ENCODE measurements around the gene POLG.

The POLG gene

DNA sequence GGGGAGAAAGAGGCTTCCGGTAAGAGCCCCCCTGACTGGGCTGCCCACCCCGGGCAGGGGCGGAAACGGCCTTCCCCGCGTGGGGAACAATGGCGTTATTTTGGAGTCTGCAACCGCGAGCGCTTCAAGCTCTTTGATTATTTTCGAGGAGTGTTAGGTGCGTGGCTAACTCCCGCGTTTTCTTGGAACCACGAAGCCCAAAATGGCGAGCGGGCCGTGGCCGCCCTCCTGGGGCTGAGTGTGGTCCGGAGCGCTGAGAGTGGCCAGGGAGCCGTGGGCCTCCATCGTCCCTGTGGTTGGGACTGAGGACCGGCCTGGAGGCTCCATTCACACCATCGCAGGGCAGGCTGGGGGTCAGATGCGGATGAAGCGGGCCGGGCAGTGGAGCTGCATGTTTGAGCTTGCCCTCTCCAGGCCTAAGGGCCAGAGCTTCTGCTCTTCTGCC, 44.6 kb upstream of the POLG start:
- Histone ChIP-seq H3K4me1 (ENCODE audit: insufficient read depth, low read length) (no peaks in the 10 kb centered on the region), H3K27me3 (ENCODE audit: insufficient read depth, low read length, poor library complexity) (peaks cover 9% of the 10 kb centered on the region), H3K4me3 (ENCODE audit: low read depth in 1 of 2, low read length in 2 of 2) (no peak overlapping the region)

DNA sequence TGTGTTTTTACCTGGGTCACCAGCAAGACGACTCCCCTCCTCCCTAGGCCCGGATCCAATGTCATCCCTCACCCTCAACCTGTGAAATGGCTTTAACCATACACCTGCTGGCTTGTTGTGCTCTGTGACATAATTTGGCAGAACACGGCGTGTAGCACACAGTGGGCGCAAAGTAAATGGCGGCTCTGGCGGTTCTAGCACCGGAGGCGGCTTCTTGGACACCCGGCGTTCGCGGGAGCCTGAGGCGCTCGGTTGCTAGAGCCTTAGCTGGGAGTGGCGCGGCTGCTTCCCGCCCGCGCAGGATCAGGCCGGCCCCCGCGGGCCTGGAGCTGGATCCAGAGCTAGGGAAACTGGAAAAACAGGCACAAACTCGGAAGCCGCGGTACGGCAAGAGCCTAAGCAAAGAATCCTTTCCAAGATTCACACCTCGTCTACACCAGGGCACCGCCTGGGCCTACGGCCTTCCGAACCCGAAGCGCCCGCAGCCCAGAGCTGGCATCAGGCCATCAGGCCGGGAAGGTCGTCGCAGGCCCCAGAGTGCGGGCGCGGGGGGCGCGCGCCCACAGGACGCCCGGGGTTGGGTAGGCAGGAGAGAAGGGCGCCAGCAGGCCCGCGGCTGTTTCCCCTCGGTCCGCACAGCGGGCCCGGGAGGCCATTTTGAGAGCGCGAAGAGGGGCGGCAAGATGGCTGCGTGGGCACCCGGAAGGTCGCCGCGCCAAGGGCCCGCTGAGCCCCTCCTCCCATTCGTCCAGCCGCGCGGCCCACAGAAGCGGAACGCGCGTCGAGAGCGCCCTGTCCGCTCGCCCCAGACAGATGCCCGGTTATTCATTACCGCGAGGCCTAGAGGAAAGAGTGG, 43.9 kb upstream of the POLG start:
- no peak overlapping the region for H3K27ac ChIP-seq (ENCODE audit: low read length)

More for the DNA sequence above, 44.6 kb upstream of the POLG start:
- TF ChIP-seq EZH2 (IDR thresholded peaks at IDR 0.05; ENCODE audit: borderline replicate concordance, low read depth, low read length, severe bottlenecking), result no peak
- TF ChIP-seq, protein P1, sequence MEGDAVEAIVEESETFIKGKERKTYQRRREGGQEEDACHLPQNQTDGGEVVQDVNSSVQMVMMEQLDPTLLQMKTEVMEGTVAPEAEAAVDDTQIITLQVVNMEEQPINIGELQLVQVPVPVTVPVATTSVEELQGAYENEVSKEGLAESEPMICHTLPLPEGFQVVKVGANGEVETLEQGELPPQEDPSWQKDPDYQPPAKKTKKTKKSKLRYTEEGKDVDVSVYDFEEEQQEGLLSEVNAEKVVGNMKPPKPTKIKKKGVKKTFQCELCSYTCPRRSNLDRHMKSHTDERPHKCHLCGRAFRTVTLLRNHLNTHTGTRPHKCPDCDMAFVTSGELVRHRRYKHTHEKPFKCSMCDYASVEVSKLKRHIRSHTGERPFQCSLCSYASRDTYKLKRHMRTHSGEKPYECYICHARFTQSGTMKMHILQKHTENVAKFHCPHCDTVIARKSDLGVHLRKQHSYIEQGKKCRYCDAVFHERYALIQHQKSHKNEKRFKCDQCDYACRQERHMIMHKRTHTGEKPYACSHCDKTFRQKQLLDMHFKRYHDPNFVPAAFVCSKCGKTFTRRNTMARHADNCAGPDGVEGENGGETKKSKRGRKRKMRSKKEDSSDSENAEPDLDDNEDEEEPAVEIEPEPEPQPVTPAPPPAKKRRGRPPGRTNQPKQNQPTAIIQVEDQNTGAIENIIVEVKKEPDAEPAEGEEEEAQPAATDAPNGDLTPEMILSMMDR (IDR thresholded peaks at IDR 0.05; ENCODE audit: borderline replicate concordance, extremely low read depth, low read length, poor library complexity, severe bottlenecking), result no peak
- Histone ChIP-seq H3K9ac (ENCODE audit: low read depth, low read length) (no peak overlapping the region), H3K27ac (ENCODE audit: low read length) (no peak overlapping the region), H2AFZ (ENCODE audit: low read depth, low read length) (no peak overlapping the region), H3K36me3 (ENCODE audit: insufficient read depth, low read length) (no peaks in the 10 kb centered on the region), H3K79me2 (ENCODE audit: insufficient read depth, low read length) (no peaks in the 10 kb centered on the region), H3K9me3 (ENCODE audit: insufficient read depth, low read length, severe bottlenecking) (no peaks in the 10 kb centered on the region), H3K4me2 (ENCODE audit: insufficient read depth, low read length) (no peak overlapping the region), H4K20me1 (ENCODE audit: insufficient read depth, low read length) (no peaks in the 10 kb centered on the region)
- ATAC-seq (ENCODE audit: insufficient read depth, low read depth), result no peak
- DNase-seq, result no peak

DNA sequence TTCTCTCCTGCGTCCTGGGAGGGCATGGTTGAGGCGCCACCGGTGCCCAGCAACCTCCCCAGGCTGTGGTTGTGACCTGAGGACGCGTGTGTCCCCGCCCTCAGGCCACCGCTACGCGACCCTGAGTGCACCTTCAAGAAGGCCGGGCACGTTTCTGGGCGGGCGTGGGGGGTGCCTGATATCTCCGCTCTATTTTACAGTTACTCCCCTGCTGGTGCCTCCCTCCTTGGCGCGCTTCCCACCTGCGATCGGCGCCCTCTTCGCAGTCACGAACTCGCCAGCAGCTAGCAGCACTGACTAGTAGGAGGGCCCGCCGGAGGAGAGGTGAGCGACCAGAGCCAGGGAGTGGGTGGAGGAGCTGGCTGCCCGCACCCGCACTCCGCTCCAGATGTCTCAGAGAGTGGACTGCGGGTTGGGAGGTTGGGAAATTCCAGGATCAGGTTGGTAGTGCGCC, 43.2 kb upstream of the POLG start:
- Histone ChIP-seq H3K9me3 (ENCODE audit: insufficient read depth, low read length, severe bottlenecking) (no peaks in the 10 kb centered on the region), H4K20me1 (ENCODE audit: insufficient read depth, low read length) (no peaks in the 10 kb centered on the region), H3K9ac (ENCODE audit: low read depth, low read length) (no peak overlapping the region), H3K27me3 (ENCODE audit: insufficient read depth, low read length, poor library complexity) (peaks cover 9% of the 10 kb centered on the region), H3K4me1 (ENCODE audit: insufficient read depth, low read length) (no peaks in the 10 kb centered on the region), H3K27ac (ENCODE audit: low read length) (no peak overlapping the region), H3K36me3 (ENCODE audit: insufficient read depth, low read length) (no peaks in the 10 kb centered on the region), H3K4me2 (ENCODE audit: insufficient read depth, low read length) (no peak overlapping the region), H3K4me3 (ENCODE audit: low read depth in 1 of 2, low read length in 2 of 2) (no peak overlapping the region), H2AFZ (ENCODE audit: low read depth, low read length) (no peak overlapping the region), H3K79me2 (ENCODE audit: insufficient read depth, low read length) (no peaks in the 10 kb centered on the region)
- ATAC-seq (ENCODE audit: insufficient read depth, low read depth) (no peak), DNase-seq (no peak)
- TF ChIP-seq EZH2 (IDR thresholded peaks at IDR 0.05; ENCODE audit: borderline replicate concordance, low read depth, low read length, severe bottlenecking), result no peak
- TF ChIP-seq, protein P1 (IDR thresholded peaks at IDR 0.05; ENCODE audit: borderline replicate concordance, extremely low read depth, low read length, poor library complexity, severe bottlenecking), result no peak

More for the DNA sequence above, 43.9 kb upstream of the POLG start:
- H3K27me3 ChIP-seq (ENCODE audit: insufficient read depth, low read length, poor library complexity), result peaks cover 9% of the 10 kb centered on the region
- no peaks in the 10 kb centered on the region for H3K4me1 ChIP-seq (ENCODE audit: insufficient read depth, low read length)
- no peaks in the 10 kb centered on the region for H4K20me1 ChIP-seq (ENCODE audit: insufficient read depth, low read length)
- H3K36me3 ChIP-seq (ENCODE audit: insufficient read depth, low read length), result no peaks in the 10 kb centered on the region
- TF ChIP-seq EZH2 (IDR thresholded peaks at IDR 0.05; ENCODE audit: borderline replicate concordance, low read depth, low read length, severe bottlenecking), result no peak
- TF ChIP-seq, protein P1 (IDR thresholded peaks at IDR 0.05; ENCODE audit: borderline replicate concordance, extremely low read depth, low read length, poor library complexity, severe bottlenecking), result no peak
- no peak overlapping the region for H3K4me2 ChIP-seq (ENCODE audit: insufficient read depth, low read length)
- ATAC-seq (ENCODE audit: insufficient read depth, low read depth) (no peak), DNase-seq (no peak)
- H3K79me2 ChIP-seq (ENCODE audit: insufficient read depth, low read length), result no peaks in the 10 kb centered on the region
- H3K9ac ChIP-seq (ENCODE audit: low read depth, low read length), result no peak overlapping the region
- no peak overlapping the region for H3K4me3 ChIP-seq (ENCODE audit: low read depth in 1 of 2, low read length in 2 of 2)
- no peaks in the 10 kb centered on the region for H3K9me3 ChIP-seq (ENCODE audit: insufficient read depth, low read length, severe bottlenecking)
- H2AFZ ChIP-seq (ENCODE audit: low read depth, low read length), result no peak overlapping the region
